HG03097 (cell line): ENCODE results near the gene RPF1.
"Not testable (repeated sequence)": the region's sequence is repeated elsewhere in the genome, so short reads cannot be mapped to it uniquely, and the experiment has no call there.

Source experiments
- ATAC-seq: cut with Tn5 transposase; IDR thresholded peaks from one replicate; pipeline ENCODE4 v1.9.1; 2021; ENCODE audit not compliant: unreplicated experiment, low FRiP score

Gene RPF1

GRCh38 chr1:84489766-84490165 lies 10.7 kb downstream of the RPF1 start:
- no peak for ATAC-seq

DNA sequence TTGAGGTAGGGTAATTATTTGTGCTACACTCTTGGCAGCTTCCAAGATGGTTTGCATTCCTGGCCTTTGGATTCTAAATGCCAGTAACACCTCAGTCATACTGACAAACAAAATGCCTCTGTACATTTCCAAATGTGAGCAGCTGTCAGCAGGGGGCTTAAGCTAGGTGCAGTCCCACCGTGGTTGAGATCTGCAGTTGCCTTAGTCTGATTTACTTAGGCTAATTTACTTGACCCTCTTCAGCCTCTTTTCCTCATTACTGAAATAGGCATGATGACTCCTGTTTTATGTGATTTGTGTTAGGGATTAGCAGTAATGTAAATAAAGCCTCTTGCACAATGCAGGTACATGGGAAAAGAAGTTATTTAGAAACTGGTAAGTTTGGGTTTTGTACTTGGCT lies 13.7 kb downstream of the RPF1 start:
- ATAC-seq: no peak

GRCh38 chr1:84493747-84494146 lies 14.7 kb downstream of the RPF1 start:
- no peak for ATAC-seq

GRCh38 chr1:84496498-84496897 lies 17.4 kb downstream of the RPF1 start:
- no peak for ATAC-seq

DNA sequence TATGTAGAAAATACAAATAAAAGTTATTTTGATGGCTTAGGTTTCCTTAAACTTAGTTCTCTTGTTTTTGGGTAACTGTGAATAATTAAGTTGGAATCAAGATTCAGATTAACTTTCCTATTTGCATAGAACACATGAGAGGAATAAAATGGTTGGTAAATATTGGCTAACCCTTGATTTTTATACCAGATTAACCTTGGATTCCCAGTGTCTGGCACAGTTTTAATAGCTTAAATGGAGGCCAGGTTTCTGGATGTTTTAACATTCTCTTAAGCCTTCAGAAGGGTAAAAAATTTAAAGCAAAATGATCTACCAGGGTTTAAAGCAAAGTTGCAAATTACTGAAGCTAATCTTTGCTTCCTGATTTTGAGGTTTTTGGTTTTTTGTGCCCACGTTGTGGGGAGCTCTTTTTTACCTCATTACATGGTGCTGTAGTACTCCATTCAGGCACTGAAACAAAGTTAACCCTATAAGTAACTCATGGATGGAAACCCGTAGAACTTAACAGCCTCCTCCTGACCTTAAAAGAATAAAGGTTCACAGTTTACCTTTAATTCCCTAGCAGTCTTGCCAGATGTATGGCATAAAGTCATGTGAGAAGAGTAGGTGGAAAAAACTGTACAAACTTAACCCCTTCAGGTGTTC lies 18.7 kb downstream of the RPF1 start:
- no peak for ATAC-seq

GRCh38 chr1:84502927-84503326 lies 23.9 kb downstream of the RPF1 start:
- ATAC-seq: no peak

GRCh38 chr1:84504580-84505492 lies 25.8 kb downstream of the RPF1 start:
- no peak for ATAC-seq

- peak; percentile 31 for ATAC-seq
Observed at GRCh38 chr1:84505493-84506001, 26.5 kb downstream of the RPF1 start.

DNA sequence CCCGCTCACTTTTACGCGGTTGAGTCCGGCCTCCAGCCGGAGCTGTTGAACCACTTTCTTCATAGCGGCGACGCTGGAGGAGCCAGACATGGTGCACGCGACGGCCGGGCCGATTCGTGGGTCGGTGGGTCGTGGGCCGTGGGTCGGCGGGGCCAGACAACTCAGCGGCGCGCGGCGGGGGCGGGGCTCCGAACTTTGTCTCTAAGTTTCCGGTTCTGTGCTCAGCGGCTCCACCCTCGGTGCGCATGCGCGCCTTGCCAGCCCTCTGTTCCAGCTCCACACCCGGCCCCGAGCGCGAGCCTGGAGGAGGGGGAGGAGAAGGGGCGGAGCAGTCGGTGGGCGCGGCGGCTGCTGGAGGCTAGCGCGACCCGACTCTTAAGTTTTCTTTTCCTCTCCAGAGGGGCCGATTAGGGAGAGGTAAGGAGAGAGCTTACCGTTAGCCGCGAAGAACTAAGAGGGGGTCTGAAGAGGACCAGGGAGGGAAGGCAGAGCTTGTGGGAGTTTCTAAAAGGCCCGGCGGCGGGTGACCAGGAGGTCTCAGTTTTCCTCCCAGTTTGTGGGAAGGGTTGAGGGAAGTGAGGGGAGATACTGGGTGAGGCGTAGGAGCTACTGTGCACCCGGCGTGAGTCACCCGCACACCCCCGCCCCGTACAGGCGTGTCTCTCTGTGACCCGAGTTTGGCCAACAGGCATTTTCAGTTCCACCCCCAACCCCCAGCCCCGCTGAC lies 27.1 kb downstream of the RPF1 start, which contains the start of the genes GNG5 and SPATA1:
Gene GNG5 (minus strand): TSS at position 580 of the 727 bp plus-strand sequence. CDS start 490 bp downstream, at position 90.
Gene SPATA1 (plus strand): TSS at position 385 of the 727 bp plus-strand sequence. CDS start 9,974 bp downstream, outside the sequence.
- ATAC-seq: peak; percentile 79

- no peak for ATAC-seq
Observed at GRCh38 chr1:84506729-84507453, 27.8 kb downstream of the RPF1 start.

DNA sequence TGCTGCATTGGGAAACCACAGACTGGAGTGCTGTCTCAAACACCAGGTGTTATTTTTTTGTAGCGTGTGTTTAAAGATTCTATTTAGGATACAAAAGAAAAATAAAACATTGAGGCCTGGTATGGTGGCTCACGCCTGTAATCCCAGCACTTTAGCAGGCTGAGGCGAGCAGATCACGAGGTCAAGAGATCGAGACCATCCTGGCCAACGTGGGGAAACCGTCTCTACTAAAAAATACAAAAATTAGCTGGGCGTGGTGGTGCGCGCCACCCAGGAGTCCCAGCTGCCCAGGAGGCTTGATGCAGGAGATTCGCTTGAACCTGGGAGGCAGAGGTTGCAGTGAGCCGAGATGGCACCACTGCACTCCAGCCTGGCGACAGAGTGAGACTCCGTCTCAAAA lies 28.8 kb downstream of the RPF1 start:
- not testable (repeated sequence) for ATAC-seq

GRCh38 chr1:84508510-84508909 lies 29.4 kb downstream of the RPF1 start:
- ATAC-seq: no peak

- ATAC-seq: no peak
Observed at GRCh38 chr1:84509029-84509428, 30.0 kb downstream of the RPF1 start.

GRCh38 chr1:84510165-84510564 lies 31.1 kb downstream of the RPF1 start:
- ATAC-seq: no peak

- ATAC-seq: no peak
Observed at GRCh38 chr1:84510668-84511067, 31.6 kb downstream of the RPF1 start.

- no peak for ATAC-seq
Observed at GRCh38 chr1:84524590-84524989, 45.5 kb downstream of the RPF1 start.

GRCh38 chr1:84525779-84526178 lies 46.7 kb downstream of the RPF1 start:
- no peak for ATAC-seq

GRCh38 chr1:84538599-84538998 lies 59.5 kb downstream of the RPF1 start:
- ATAC-seq: no peak

DNA sequence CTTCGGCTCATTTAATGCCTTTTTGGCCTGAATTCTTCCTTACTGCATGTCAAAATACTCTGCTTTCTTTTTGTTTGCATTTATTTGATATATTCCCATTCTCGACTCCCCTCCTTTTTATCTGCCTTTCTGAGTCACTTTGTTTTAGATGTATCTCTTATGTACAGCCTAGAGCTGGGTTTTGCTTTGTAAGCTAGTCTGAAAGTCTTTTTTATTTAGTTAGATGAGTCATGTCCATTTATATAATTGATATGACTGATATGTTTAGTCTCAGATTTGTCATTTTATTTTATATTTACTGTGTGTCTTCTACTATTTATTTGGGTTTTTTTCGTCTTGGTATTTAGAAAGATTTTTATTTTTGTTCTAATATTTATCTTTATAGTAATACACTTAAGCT lies 60.9 kb downstream of the RPF1 start:
- no peak for ATAC-seq

DNA sequence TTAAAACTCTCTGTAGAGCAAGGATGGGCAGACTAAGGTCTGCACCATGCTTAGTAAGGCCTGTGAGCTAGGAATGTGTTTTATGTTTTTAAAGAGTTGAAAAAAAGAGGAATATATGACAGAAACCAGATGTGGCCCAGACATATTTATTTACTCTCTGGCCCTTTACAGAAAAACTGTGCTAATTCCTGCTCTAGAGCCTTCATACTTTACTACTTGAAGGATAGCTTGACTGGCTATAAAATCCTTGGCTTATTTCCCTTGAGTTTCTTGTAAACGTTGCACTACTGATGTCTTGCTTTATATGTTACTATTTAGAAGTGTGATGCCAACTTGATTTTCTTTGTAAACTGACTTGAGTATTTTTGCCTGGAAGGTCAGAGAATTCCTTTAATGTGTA lies 61.7 kb downstream of the RPF1 start:
- ATAC-seq: no peak
